GM18907 (cell line): ENCODE measurements around the gene SLC4A3.
A peak's percentile ranks its signal among the peaks of the same experiment; 100 is the strongest.
"Not testable (repeated sequence)": the region's sequence is repeated elsewhere in the genome, so short reads cannot be mapped to it uniquely, and the experiment has no call there.

Experiments used
- ATAC-seq: cut with Tn5 transposase; IDR thresholded peaks from one replicate; pipeline ENCODE4 v1.9.1; 2021; ENCODE audit warnings: mild to moderate bottlenecking, moderate library complexity; ENCODE audit not compliant: unreplicated experiment

SLC4A3 gene

GRCh38 chr2:219648176-219648575 is 20.7 kb downstream of the SLC4A3 start:
- ATAC-seq = no peak

DNA sequence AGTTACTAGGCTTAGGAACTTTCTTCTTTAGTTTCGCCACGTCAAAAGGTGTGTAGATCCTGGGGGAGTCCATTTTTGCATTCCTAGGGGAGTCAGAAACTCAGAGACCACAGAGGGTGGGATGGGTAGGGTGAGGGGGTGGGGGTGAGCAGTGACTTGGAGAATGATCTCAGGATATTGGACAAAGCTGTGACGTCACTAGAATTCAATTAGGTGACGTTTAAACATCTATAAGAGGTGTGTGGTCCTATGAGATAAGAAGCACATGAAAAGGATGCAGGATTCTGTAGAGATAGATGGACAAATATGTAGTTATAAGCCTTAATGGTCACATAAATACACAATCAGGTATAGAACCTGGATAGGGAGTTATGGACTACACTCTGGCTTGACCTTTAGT is 21.5 kb downstream of the SLC4A3 start:
- no peak for ATAC-seq

- peak; percentile 73 for ATAC-seq
Observed at GRCh38 chr2:219650426-219651248, 23.2 kb downstream of the SLC4A3 start.

DNA sequence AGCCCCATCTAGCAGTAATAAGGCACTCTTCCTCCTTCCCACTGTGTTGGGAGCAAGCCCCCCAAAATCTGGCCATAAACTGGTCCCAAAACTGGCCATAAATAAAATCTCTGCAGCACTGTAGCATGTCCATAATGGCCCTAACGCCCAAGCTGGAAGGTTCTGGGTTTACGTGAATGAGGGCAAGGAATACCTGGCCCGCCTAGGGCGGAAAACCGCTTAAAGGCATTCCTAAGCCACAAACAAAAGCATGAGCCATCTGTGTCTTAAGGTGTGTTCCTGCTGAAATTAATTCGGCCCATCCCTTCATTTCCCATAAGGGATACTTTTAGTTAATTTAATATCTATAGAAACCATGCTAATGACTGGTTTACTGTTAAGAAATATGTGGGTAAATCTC is 24.2 kb downstream of the SLC4A3 start:
- ATAC-seq = not testable (repeated sequence)

DNA sequence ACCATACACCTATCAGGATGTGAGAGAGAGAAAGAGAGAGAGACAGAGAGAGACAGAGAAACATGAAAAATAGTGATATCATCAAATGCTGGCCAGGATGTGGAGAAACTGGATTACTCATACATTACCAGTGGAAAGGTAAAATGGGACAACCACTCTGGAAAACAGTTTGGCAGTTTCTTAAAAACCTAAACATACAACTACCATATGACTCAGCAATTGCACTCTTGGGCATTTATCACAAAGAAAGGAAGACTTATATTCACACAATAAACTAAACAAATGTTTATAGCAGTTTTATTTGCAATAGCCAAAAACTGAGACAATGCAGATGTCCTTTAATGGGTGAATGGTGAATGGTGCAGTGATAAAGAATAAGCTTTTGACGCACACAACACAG is 29.1 kb downstream of the SLC4A3 start:
- ATAC-seq = no peak

- no peak for ATAC-seq
Observed at GRCh38 chr2:219658196-219658846, 30.9 kb downstream of the SLC4A3 start.

- ATAC-seq = no peak
Observed at GRCh38 chr2:219658874-219659273, 31.4 kb downstream of the SLC4A3 start.

- peak; percentile 95 for ATAC-seq
Observed at GRCh38 chr2:219661197-219661954, 33.9 kb downstream of the SLC4A3 start.

- peak; percentile 25 for ATAC-seq
Observed at GRCh38 chr2:219661955-219662395, 34.5 kb downstream of the SLC4A3 start.

GRCh38 chr2:219662566-219662965 is 35.1 kb downstream of the SLC4A3 start:
- ATAC-seq = no peak

GRCh38 chr2:219663116-219663762 is 35.8 kb downstream of the SLC4A3 start:
- no peak for ATAC-seq

DNA sequence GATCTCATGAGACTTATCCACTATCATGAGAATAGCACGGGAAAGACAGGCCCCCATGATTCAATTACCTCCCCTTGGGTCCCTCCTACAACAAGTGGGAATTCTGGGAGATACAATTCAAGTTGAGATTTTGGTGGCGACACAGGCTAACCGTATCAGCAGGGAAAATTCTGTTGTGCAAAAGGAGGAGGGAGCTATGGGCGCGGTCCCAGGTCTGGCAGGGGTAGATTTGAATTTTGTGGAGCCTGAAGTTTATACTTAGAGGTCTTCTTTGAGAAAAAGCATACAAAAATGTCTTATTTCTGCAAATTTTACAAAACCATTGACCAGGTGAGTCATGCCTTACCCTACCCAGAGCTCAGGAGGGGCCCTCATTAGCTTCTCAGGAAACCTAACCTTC is 36.6 kb downstream of the SLC4A3 start:
- ATAC-seq = no peak

GRCh38 chr2:219664944-219665343 is 37.5 kb downstream of the SLC4A3 start:
- ATAC-seq = no peak

GRCh38 chr2:219665926-219666325 is 38.5 kb downstream of the SLC4A3 start:
- no peak for ATAC-seq

DNA sequence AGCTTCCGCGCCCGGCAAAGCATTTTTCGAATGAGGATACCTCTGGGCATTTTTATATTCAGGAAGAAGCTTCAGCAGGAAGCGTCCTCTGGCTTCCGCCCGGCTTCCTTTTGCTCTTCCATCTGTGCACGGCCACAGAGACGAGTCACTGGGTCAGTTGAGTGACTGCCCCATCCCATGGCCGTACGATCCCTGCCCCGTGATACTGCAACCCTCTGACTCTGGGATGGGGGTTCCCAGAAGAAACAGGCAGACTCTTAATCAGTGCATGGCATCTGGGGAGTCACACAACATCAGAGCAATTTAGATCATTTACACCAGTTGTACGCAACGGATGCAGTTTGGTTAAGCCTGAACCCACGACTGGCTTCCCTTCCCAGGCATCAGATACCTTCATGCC is 40.9 kb downstream of the SLC4A3 start:
- no peak for ATAC-seq

GRCh38 chr2:219670386-219670785 is 43.0 kb downstream of the SLC4A3 start:
- ATAC-seq = no peak

- no peak for ATAC-seq
Observed at GRCh38 chr2:219671279-219671678, 43.8 kb downstream of the SLC4A3 start.

- ATAC-seq = no peak
Observed at GRCh38 chr2:219672406-219672805, 45.0 kb downstream of the SLC4A3 start.

DNA sequence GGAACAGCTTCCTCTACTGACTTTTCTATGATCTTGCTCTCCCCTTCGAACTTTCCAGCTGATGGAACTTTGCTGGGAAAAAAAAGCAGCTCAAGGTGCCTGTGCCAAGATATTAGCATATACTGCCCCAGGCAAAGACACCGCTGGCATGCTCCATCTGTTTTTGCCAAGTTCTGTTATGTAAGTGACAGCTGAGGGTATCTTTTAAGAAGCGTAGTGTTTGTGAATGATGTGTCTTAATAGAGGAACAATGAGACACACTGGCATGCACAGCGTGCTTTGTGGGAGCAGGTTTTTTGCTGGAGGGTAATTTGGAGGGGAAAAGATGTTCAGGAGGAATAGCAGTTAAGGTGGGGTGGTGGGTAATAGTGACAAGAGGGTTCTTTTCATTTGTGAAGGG is 47.8 kb downstream of the SLC4A3 start:
- no peak for ATAC-seq

GRCh38 chr2:219676586-219676985 is 49.2 kb downstream of the SLC4A3 start:
- no peak for ATAC-seq

DNA sequence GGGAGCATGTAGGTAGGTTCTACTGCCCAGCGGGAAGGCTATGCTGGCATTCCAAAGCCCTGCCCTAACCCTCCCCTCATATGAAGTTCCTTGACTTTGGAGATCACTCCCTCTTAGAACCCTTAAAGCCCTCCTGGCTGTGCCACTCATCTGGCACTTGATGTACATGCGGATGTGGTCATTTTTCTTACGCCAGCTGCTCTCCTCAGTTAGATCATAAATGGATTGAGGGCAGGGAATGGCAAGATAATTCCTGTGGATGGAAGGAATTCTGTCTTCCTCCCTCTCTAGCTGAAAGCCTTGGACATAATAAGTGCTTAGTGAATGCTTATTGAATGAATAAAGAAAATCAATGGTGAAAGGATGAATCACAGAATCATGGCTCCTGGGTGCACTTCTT is 51.6 kb downstream of the SLC4A3 start:
- ATAC-seq = no peak
